Hematopoietic multipotent progenitor cell treated with erythropoietin and hydrocortisone succinate and interleukin-3 and kit ligand, for 8 days (in vitro differentiated cells): ENCODE measurements around the gene MPST.
"Not testable (repeated sequence)": the region's sequence is repeated elsewhere in the genome, so short reads cannot be mapped to it uniquely, and the experiment has no call there.

Experiments used
- DNase-seq: peaks from one replicate; pipeline ENCODE4 v3.0.0-alpha.2; 2015

The MPST gene

GRCh38 chr22:37019309-37020191 is at the start of gene MPST, which contains the start of gene TST:
TSS of gene MPST (plus strand) at chr22:37019742. CDS start at chr22:37019837, 95 bp downstream.
TSS of gene TST (minus strand) at chr22:37019447. CDS start at chr22:37018732, 715 bp downstream.
- peak; percentile 70 for DNase-seq

GRCh38 chr22:36971341-36972125 is 48.0 kb upstream of the MPST start:
- no peak for DNase-seq

DNA sequence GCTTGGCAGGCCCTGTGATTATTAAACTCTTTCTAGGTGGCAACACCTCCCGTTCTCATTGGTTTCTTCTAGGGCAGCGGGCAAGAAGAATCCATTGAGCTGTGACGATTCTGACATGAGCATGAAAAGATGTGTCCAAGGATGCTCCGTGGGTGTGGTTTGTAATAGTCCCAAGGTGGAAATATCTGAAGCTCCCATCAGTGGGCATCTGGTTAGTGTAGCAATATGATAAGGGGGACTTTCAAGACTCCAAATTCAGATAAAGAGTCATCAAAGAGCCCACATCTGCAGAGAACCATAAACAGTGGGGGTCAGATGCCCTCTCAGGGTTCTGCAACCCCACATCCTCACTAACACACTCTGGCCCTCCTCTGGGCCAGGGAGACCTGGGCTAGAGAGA is 42.9 kb upstream of the MPST start:
- peak; percentile 88 for DNase-seq

DNA sequence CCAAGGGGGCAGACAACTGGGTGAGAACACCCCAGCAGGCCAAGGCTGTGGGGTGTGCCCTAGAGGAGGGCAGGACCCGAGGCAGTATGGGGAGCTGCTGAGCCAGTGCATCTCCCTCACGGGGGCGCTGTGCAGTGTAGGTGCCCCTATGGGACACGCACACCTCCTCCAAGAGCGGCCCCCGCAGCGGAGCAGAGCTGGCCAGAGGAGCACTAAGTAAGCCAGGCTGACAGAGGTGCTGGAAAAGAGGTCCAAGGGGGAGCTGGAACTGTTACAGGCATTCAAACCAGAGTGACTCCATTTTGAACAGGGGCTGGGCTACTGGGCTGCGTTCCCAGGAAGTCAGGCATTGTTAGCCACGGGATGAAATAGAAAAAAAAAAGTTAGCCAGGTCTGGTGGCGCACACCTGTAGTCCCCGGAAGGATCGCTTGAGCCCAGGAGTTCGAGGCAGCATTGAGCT is 42.1 kb upstream of the MPST start:
- DNase-seq: peak; percentile 85

GRCh38 chr22:36977947-36978660 is 41.4 kb upstream of the MPST start:
- DNase-seq: peak; percentile 93

DNA sequence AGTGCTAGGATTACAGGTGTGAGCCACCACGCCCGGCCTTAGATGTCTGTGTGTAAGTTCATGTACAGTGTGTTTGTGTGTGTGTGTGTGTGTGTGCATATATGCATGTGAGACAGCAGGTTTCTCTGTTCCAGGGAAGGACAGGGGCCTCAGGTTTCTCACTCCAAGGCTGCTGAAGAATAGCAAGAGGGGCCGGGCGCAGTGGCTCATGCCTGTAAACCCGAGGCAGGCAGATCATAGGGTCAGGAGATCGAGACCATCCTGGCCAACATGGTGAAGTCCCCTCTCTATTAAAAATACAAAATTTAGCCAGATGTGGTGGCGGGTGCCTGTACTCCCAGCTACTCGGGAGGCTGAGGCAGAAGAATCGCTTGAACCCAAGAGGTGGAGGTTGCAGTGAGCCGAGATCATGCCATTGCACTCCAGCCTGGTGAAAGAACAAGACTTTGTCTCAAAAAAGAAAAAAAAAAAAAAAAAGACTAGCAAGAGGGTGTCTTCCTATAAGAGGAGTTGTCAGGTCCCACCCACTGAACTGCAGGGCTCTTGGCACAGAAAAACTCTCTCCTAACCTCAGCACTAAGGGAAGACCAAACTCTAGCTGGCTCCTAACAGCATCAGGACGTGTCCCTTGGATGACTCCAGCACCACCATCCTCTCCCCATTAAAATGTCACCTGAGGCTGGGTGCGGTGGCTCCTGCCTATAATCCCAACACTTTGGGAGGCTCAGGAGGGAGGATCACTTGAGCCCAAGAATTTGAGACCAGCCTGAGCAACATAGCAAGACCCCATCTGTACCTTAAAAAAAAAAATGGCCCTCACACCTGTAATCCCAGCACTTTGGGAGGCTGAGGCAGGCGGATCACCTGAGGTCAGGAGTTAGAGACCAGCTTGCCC is 40.3 kb upstream of the MPST start:
- DNase-seq: peak; percentile 64

DNA sequence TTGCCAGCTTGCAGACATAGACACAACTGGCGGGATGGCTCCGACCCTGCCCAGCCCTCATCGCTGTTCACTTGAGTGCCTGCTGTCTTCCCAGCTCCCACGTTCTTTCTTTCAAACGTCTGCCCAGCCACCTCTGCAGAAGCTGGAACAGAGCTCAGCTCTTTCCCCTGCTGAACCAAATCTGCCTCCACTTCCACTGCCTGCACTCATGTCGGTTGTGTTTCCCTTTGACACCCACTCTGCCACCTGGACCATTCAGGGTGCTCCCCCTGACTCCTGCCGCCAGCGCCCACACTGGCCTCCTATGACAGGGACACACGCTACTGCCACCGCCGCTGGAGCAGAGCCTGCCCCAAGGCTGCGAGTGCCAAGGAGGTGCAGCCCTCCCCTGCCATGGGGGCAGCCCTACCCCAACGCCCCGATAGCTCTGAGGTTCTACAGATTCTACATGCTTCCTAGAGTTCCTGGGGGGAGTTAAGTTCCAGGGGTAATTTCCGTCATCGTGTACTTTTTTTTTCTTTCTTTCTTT is 38.2 kb upstream of the MPST start:
- DNase-seq: peak; percentile 17

DNA sequence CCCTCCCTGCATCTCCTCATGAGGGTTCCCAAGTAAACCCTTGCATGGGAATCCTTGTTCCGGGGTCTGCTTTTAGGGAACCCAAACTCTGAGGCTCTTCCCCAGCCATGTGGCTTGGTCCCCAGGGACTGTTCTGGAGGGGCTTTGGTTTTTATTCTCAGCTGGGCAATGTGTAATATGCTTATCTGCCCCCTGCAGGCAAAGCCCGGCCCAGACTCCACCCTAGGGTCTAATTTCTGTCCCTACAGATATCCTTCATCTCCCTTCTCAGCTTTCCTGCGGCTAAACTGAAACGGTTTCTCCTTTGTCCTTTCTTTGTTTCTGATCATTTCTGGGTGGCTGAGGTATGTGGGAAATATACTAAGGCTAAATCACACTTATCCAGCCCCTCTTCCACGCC is 37.4 kb upstream of the MPST start:
- peak; percentile 97 for DNase-seq

GRCh38 chr22:36985211-36985889 is 34.2 kb upstream of the MPST start:
- peak; percentile 30 for DNase-seq

DNA sequence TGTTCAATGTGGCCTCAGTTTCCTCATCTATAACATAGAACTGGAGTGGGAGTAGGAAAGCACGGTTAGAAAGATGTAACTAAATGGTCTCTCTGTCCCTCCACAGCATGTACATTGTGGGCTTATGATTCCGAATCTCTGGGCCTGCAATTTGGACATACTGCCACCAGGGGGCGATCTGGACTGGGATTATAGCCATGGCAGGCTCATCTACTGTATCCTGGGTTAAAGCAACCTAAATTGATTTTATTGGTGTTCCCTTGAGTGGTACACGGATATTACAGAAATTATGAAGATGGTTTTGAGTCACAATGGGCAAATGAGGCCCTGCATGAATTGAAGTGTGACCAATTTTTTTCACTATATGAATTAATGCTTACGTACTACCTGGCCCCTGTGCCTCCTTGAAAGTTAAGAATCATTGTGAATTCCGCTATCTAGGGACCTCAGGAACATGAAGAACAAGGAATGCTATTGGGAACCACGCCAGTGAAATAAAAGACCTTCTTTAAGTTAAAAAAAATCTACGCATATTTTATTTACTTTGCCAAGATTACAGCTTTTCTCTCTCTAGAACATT is 33.2 kb upstream of the MPST start:
- DNase-seq: peak; percentile 74

GRCh38 chr22:36988075-36988832 is 31.3 kb upstream of the MPST start:
- no peak for DNase-seq

- not testable (repeated sequence) for DNase-seq
Observed at GRCh38 chr22:36989012-36989411, 30.5 kb upstream of the MPST start.

DNA sequence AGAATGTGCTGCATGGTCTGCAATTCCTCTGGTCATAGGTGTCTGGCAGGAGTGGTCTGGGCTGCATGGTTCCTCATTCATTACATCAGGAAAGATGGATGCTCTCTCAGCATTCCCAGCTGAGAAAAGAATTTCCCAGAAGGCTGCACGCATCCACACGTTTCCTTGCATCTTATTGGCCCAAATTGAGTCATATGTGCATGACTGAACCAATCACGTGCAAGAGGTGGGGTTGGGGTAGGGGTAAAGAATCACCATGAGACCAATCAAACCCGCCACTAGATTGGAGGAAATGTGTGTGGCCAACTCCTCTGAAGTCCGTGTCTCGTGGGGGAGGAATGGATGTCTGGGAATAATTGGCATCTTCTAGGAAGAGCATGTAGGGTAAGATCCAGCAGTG is 29.1 kb upstream of the MPST start:
- no peak for DNase-seq

GRCh38 chr22:36991206-36991605 is 28.3 kb upstream of the MPST start:
- no peak for DNase-seq

DNA sequence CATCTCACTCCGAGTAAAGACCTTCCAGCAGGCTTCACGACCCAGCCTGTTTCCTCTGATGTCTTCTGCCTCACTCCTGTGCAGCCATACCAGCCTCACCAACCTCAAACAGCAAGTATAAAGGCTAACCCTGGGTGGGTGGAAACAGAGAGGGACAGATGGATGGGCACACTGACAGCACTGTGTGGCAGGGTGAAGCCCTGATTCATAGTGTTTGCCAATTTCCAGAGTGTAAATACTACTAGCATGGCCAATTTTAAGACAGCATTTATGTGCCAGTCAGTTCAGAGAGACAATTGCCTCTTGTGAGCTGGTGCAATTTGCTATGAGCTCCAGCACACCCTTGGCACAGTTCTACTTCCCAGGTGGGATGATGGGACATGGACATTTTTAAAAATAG is 21.8 kb upstream of the MPST start:
- DNase-seq: no peak

- DNase-seq: peak; percentile 70
Observed at GRCh38 chr22:36998620-36999351, 20.8 kb upstream of the MPST start.

- DNase-seq: no peak
Observed at GRCh38 chr22:36999463-36999862, 20.1 kb upstream of the MPST start.

GRCh38 chr22:37000676-37001534 is 18.6 kb upstream of the MPST start:
- DNase-seq: no peak
